Measurements from ENCODE around the gene KREMEN2. TPM values are rescaled to one million over a fixed set of nuclear protein-coding genes. Genes with fewer than 3 reads are reported as not detected.

KREMEN2 gene
- 0.17 TPM in 1 of 2 replicates, not detected in the other for total RNA-seq

GRCh38 chr16:2963723-2964474 lies at the start of gene KREMEN2:
TSS of gene KREMEN2 (plus strand) at chr16:2964275. CDS start at chr16:2964521, 246 bp downstream.

GRCh38 chr16:2968738-2969544 lies 4.9 kb downstream of the KREMEN2 start, which contains the start of gene PAQR4:
TSS of gene PAQR4 (plus strand) at chr16:2969348. CDS start at chr16:2969675, 327 bp downstream.

GRCh38 chr16:2980227-2981176 lies 16.4 kb downstream of the KREMEN2 start, which contains the start of gene PKMYT1:
TSS of gene PKMYT1 (minus strand) at chr16:2980446. CDS start at chr16:2979657, 789 bp downstream.

GRCh38 chr16:3012828-3013420 lies 48.8 kb downstream of the KREMEN2 start, which contains the start of gene CLDN9:
TSS of gene CLDN9 (plus strand) at chr16:3012923. CDS start at chr16:3013363, 440 bp downstream.

Other genes starting within 250 kb of the KREMEN2 start
- gene PRSS27, start 244.1 kb upstream of the KREMEN2 start, total RNA-seq = 0.58 and 1.3 TPM in 2 replicates
- gene SRRM2, start 211.6 kb upstream of the KREMEN2 start, total RNA-seq = 71.9 and 83.0 TPM in 2 replicates
- 303 and 308 TPM in 2 replicates for gene ELOB, start 187.0 kb upstream of the KREMEN2 start, total RNA-seq
- gene PRSS33, start 176.7 kb upstream of the KREMEN2 start, total RNA-seq = not detected in 2 replicates
- gene PRSS41, start 165.8 kb upstream of the KREMEN2 start, total RNA-seq = not detected in 2 replicates
- 0.44 and 2.0 TPM in 2 replicates for gene PRSS21, start 147.0 kb upstream of the KREMEN2 start, total RNA-seq
- not detected in 2 replicates for gene ZG16B, start 134.0 kb upstream of the KREMEN2 start, total RNA-seq
- not detected in 2 replicates for gene PRSS22, start 106.1 kb upstream of the KREMEN2 start, total RNA-seq
- gene FLYWCH2, start 81.1 kb upstream of the KREMEN2 start, total RNA-seq = 73.9 and 77.1 TPM in 2 replicates
- 46.4 and 77.6 TPM in 2 replicates for gene FLYWCH1, start 52.3 kb upstream of the KREMEN2 start, total RNA-seq
- 2.5 and 6.5 TPM in 2 replicates for gene PAQR4, start 5.1 kb downstream of the KREMEN2 start, total RNA-seq
- 0.83 and 9.9 TPM in 2 replicates for gene PKMYT1, start 16.2 kb downstream of the KREMEN2 start, total RNA-seq
- under 0.01 TPM in 1 of 2 replicates, not detected in the other for gene CLDN9, start 48.6 kb downstream of the KREMEN2 start, total RNA-seq
- 0.15 TPM in 1 of 2 replicates, not detected in the other for gene CLDN6, start 53.9 kb downstream of the KREMEN2 start, total RNA-seq
- 91.0 and 208 TPM in 2 replicates for gene TNFRSF12A, start 56.1 kb downstream of the KREMEN2 start, total RNA-seq
- 12.5 and 73.4 TPM in 2 replicates for gene HCFC1R1, start 59.7 kb downstream of the KREMEN2 start, total RNA-seq
- 20.0 and 26.9 TPM in 2 replicates for gene THOC6, start 59.8 kb downstream of the KREMEN2 start, total RNA-seq
- 0.17 TPM in 1 of 2 replicates, not detected in the other for gene BICDL2, start 72.7 kb downstream of the KREMEN2 start, total RNA-seq
- 0.15 TPM in 1 of 2 replicates, not detected in the other for gene MMP25, start 82.3 kb downstream of the KREMEN2 start, total RNA-seq
- 2.6 and 14.2 TPM in 2 replicates for gene IL32, start 101.4 kb downstream of the KREMEN2 start, total RNA-seq
- 0.17 TPM in 1 of 2 replicates, not detected in the other for gene ZSCAN10, start 135.0 kb downstream of the KREMEN2 start, total RNA-seq
- gene ZNF205, start 148.3 kb downstream of the KREMEN2 start, total RNA-seq = 17.6 and 25.1 TPM in 2 replicates
- gene ZNF213, start 170.8 kb downstream of the KREMEN2 start, total RNA-seq = 9.0 and 11.6 TPM in 2 replicates
- gene OR1F1, start 223.9 kb downstream of the KREMEN2 start, total RNA-seq = not detected in 2 replicates